ENCODE measurements around the gene UBR7. TPM values are rescaled to one million over a fixed set of nuclear protein-coding genes. Genes with fewer than 3 reads are reported as not detected.

The UBR7 gene
- total RNA-seq, 1 experiment from 2014 or later, result 23.9 TPM

- H4K20me1 ChIP-seq (ENCODE audit: insufficient read depth), result no peaks in the 10 kb centered on the region
These were observed 11.6 kb upstream of the UBR7 start for GRCh38 chr14:93195316-93195999.

GRCh38 chr14:93199031-93199430, 8.0 kb upstream of the UBR7 start:
- H4K20me1 ChIP-seq (ENCODE audit: insufficient read depth), result no peaks in the 10 kb centered on the region
- intact Hi-C loops (cut with micrococcal nuclease), result no loop called here
- no peak for DNase-seq (ENCODE audit: low read depth, low spot score)
- no TSS peak for BruUV-seq (replicated peaks)
- TF ChIP-seq CEBPB (IDR thresholded peaks at IDR 0.05; ENCODE audit: low read depth) (no peak), ZNF274 (IDR thresholded peaks at IDR 0.05; ENCODE audit: low read depth, low read length) (no peak), SIN3A (IDR thresholded peaks at IDR 0.05; ENCODE audit: low read depth) (no peak), EZH2phosphoT487 (IDR thresholded peaks at IDR 0.05; ENCODE audit: borderline replicate concordance) (no peak), ZFX (IDR thresholded peaks at IDR 0.05) (no peak), RAD21 (IDR thresholded peaks at IDR 0.05; ENCODE audit: low read depth) (no peak), EZH2 (IDR thresholded peaks at IDR 0.05) (no peak), CBX3 (IDR thresholded peaks at IDR 0.05; ENCODE audit: low read depth) (no peak), TCF7L2 (IDR thresholded peaks at IDR 0.05; ENCODE audit: borderline replicate concordance, extremely low read depth, insufficient read depth, insufficient read length) (no peak), JUND (IDR thresholded peaks at IDR 0.05) (no peak), POLR2AphosphoS5 (IDR thresholded peaks at IDR 0.05; ENCODE audit: low read depth, low read length) (no peak), YY1 (IDR thresholded peaks at IDR 0.05; ENCODE audit: extremely low read depth, insufficient replicate concordance, low read depth, low read length) (no peak)
- ChIA-PET RAD21 (ENCODE audit: low non-redundant PET in 1 of 2, low total read pairs in 2 of 2, uncharacterized antibody in 2 of 2, unreplicated experiment in 2 of 2) (no interaction called here), POLR2A (no interaction called here), CTCF (interaction anchor here (1.2 kb wide), 2 partner anchors 9 to 86 kb away, joined by 3 to 6 read pairs; no protein-coding TSS in a partner anchor)
- ATAC-seq, result no peak
- H3K4me2 ChIP-seq (ENCODE audit: low read length), result no peak overlapping the region
- H3K9me3 ChIP-seq (ENCODE audit: control insufficient read depth in 1 of 2, insufficient read depth in 1 of 2, low read depth in 1 of 2, low read length in 2 of 2), result no peaks in the 10 kb centered on the region
- no peak overlapping the region for H3K4me3 ChIP-seq (replicated peaks in 1 of 2; ENCODE audit: low read depth in 1 of 2, low read length in 2 of 2)
- no peak overlapping the region for H3K27ac ChIP-seq (ENCODE audit: low read depth, low read length)
- no peak overlapping the region for H2AFZ ChIP-seq (ENCODE audit: low read depth, low read length, poor library complexity, severe bottlenecking)
- H3K9me2 ChIP-seq (ENCODE audit: insufficient read depth), result no peaks in the 10 kb centered on the region
- H3K36me3 ChIP-seq (ENCODE audit: control insufficient read depth in 1 of 2, insufficient read depth in 2 of 2, low read length in 2 of 2), result no peaks in the 10 kb centered on the region
- H3K9ac ChIP-seq (ENCODE audit: low read length), result no peak overlapping the region
- H3K79me2 ChIP-seq (ENCODE audit: insufficient read depth, low read length), result peaks cover 16% of the 10 kb centered on the region
- H3K4me1 ChIP-seq (ENCODE audit: control insufficient read depth in 1 of 2, insufficient read depth in 2 of 2, low read length in 2 of 2), result peaks cover 0 to 11% of the 10 kb centered on the region in 2 experiments; a peak in 2 of 4 replicates
- H3K27me3 ChIP-seq (ENCODE audit: insufficient read depth, low read length), result no peaks in the 10 kb centered on the region

More at GRCh38 chr14:93195316-93195999, 11.6 kb upstream of the UBR7 start:
- Histone ChIP-seq H3K4me3 (replicated peaks in 1 of 2; ENCODE audit: low read depth in 1 of 2, low read length in 2 of 2) (no peak overlapping the region), H3K9me2 (ENCODE audit: insufficient read depth) (no peaks in the 10 kb centered on the region), H3K9ac (ENCODE audit: low read length) (no peak overlapping the region), H3K4me1 (ENCODE audit: control insufficient read depth in 1 of 2, insufficient read depth in 2 of 2, low read length in 2 of 2) (no peaks in the 10 kb centered on the region), H3K4me2 (ENCODE audit: low read length) (no peak overlapping the region), H2AFZ (ENCODE audit: low read depth, low read length, poor library complexity, severe bottlenecking) (no peak overlapping the region), H3K9me3 (ENCODE audit: control insufficient read depth in 1 of 2, insufficient read depth in 1 of 2, low read depth in 1 of 2, low read length in 2 of 2) (no peaks in the 10 kb centered on the region), H3K36me3 (ENCODE audit: control insufficient read depth in 1 of 2, insufficient read depth in 2 of 2, low read length in 2 of 2) (0 out of 4 replicates have a peak, but pooled peaks cover 0 to 3% of the 10 kb centered on the region in 2 experiments), H3K27ac (ENCODE audit: low read depth, low read length) (no peak overlapping the region), H3K27me3 (ENCODE audit: insufficient read depth, low read length) (no peaks in the 10 kb centered on the region), H3K79me2 (ENCODE audit: insufficient read depth, low read length) (no peaks in the 10 kb centered on the region)
- CTCF ChIA-PET, result interaction anchor here (1.0 to 1.1 kb wide), 2 partner anchors 12 to 63 kb away, joined by 3 read pairs; no protein-coding TSS in a partner anchor
- DNase-seq (ENCODE audit: low read depth, low spot score) (no peak), ATAC-seq (no peak)
- RAD21 ChIA-PET (ENCODE audit: low non-redundant PET in 1 of 2, low total read pairs in 2 of 2, uncharacterized antibody in 2 of 2, unreplicated experiment in 2 of 2), result no interaction called here
- TF ChIP-seq EZH2 (IDR thresholded peaks at IDR 0.05), result no peak
- no peak for TF ChIP-seq ZNF274 (IDR thresholded peaks at IDR 0.05; ENCODE audit: low read depth, low read length)
- no peak for TF ChIP-seq MAX (IDR thresholded peaks at IDR 0.05)
- TF ChIP-seq SP1 (IDR thresholded peaks at IDR 0.05; ENCODE audit: low read depth), result no peak
- no peak for TF ChIP-seq SRF (IDR thresholded peaks at IDR 0.05; ENCODE audit: low read depth)
- TF ChIP-seq POLR2A (IDR thresholded peaks at IDR 0.05; ENCODE audit: borderline replicate concordance, extremely low read depth, insufficient read depth, insufficient read length), result no peak
- no peak for TF ChIP-seq EGR1 (IDR thresholded peaks at IDR 0.05; ENCODE audit: low read depth)
- POLR2A ChIA-PET, result interaction anchor here (1.4 kb wide), 1 partner anchor 11 kb away, joined by 3 read pairs; the partner anchor contains the start of genes GON7 and UBR7
- intact Hi-C loops (cut with micrococcal nuclease), result no loop called here
- no TSS peak for BruUV-seq (replicated peaks)
